HCT116 (cell line): Measurements from ENCODE around the gene MECP2. TPM values are rescaled to one million over a fixed set of nuclear protein-coding genes. Genes with fewer than 3 reads are reported as not detected.

Source experiments
- ATAC-seq: fragments of 200-7000 bp; cut with Tn5 transposase; 2 replicates; pipeline ENCODE4 v1.9.1; 2020; ENCODE audit warnings: mild to moderate bottlenecking, moderate library complexity
- BruUV-seq: library from RNA; stranded (reverse); fragments of 400-500 nt; replicated peaks from 2 replicates; lab custom pipeline; 2021; lab: Mats Ljungman, UMichigan
- CTCF ChIA-PET: fragments of 300-600 bp; sonication (Branson Sonifier 250); formaldehyde crosslinking; loops from one replicate; lab custom pipeline; 2021; ENCODE audit warnings: antibody characterized with exemption; lab: Charles Lee
- POLR2A ChIA-PET: fragments of 300-600, 350-600 bp; sonication (Branson Sonifier 250); formaldehyde crosslinking; loops from one replicate; lab custom pipeline; 2021; ENCODE audit warnings: antibody characterized with exemption; lab: Charles Lee
- RAD21 ChIA-PET, 2 experiments: fragments of 300-600 bp; sonication (Branson Sonifier 250); formaldehyde crosslinking; loops; one replicate each; lab custom pipeline; 2023; ENCODE audit warnings: low total read pairs in 2 of 2; ENCODE audit not compliant: uncharacterized antibody in 2 of 2, unreplicated experiment in 2 of 2, low non-redundant PET in 1 of 2; lab: Charles Lee
- DNase-seq: peaks from one replicate; pipeline ENCODE4 v3.0.0-alpha.2; 2010; ENCODE audit warnings: low read depth, low spot score
- H2AFZ ChIP-seq: fragments of 200-600 bp; shearing (Covaris generic), sonication (generic); 2 replicates; pipeline ENCODE4 v1.6.1; 2017; ENCODE audit warnings: low read depth, mixed run types, mixed read lengths, antibody characterized with exemption, low read length; ENCODE audit not compliant: poor library complexity, severe bottlenecking
- H3K27ac ChIP-seq: 2 replicates; pipeline ENCODE4 v1.5.1; 2012; ENCODE audit warnings: low read depth, low read length
- H3K27me3 ChIP-seq: fragments of 200-600 bp; sonication (generic); 2 replicates; pipeline ENCODE4 v1.6.1; 2016; ENCODE audit warnings: mixed run types, low read length, mixed read lengths; ENCODE audit not compliant: insufficient read depth
- H3K36me3 ChIP-seq, 2 experiments: fragments of 200-500 bp in 1 of 2; fragments of 200-600 bp in 1 of 2; sonication (Bioruptor generic) in 1 of 2; sonication (generic) in 1 of 2; 2 replicates each; pipeline versions ENCODE4 v1.5.1 to v1.6.1; 2014 to 2016; ENCODE audit warnings: low read length in 2 of 2, inconsistent platforms in 1 of 2, mixed read lengths in 1 of 2, mixed run types in 1 of 2; ENCODE audit not compliant: insufficient read depth in 2 of 2, control insufficient read depth in 1 of 2
- H3K4me1 ChIP-seq, 2 experiments: fragments of 200-600 bp in 1 of 2; sonication (generic) in 1 of 2; 2 replicates each; pipeline versions ENCODE4 v1.5.1 to v1.6.1; 2012 to 2017; ENCODE audit warnings: low read length in 2 of 2, inconsistent platforms in 1 of 2, mild to moderate bottlenecking in 1 of 2, mixed read lengths in 1 of 2, mixed run types in 1 of 2, moderate library complexity in 1 of 2; ENCODE audit not compliant: insufficient read depth in 2 of 2, control insufficient read depth in 1 of 2
- H3K4me2 ChIP-seq: fragments of 200-600 bp; sonication (generic); 2 replicates; pipeline ENCODE4 v1.6.1; 2017; ENCODE audit warnings: mixed run types, low read length, mixed read lengths
- H3K4me3 ChIP-seq, 2 experiments: fragments of 200-600 bp in 1 of 2; sonication (generic) in 1 of 2; replicated peaks in 1 of 2; 2 replicates each; pipeline ENCODE4 v1.5.1; 2011 to 2016; ENCODE audit warnings: low read length in 2 of 2, control low read depth in 1 of 2, low read depth in 1 of 2, mild to moderate bottlenecking in 1 of 2, mixed read lengths in 1 of 2, mixed run types in 1 of 2
- H3K79me2 ChIP-seq: fragments of 200-600 bp; sonication (generic); 2 replicates; pipeline ENCODE4 v1.6.1; 2017; ENCODE audit warnings: mild to moderate bottlenecking, mixed run types, low read length, moderate library complexity, mixed read lengths; ENCODE audit not compliant: insufficient read depth
- H3K9ac ChIP-seq: fragments of 200-600 bp; sonication (generic); 2 replicates; pipeline ENCODE4 v1.6.1; 2016; ENCODE audit warnings: low read length, mixed read lengths
- H3K9me2 ChIP-seq: fragments of 200-600 bp; sonication (generic), shearing (Covaris generic); 2 replicates; pipeline ENCODE4 v1.6.1; 2017; ENCODE audit warnings: mixed run types, mild to moderate bottlenecking, moderate library complexity; ENCODE audit not compliant: insufficient read depth
- H3K9me3 ChIP-seq, 2 experiments: fragments of 200-500 bp in 1 of 2; fragments of 200-600 bp in 1 of 2; sonication (Bioruptor generic) in 1 of 2; sonication (generic) in 1 of 2; 2 replicates each; pipeline ENCODE4 v1.6.1; 2014 to 2017; ENCODE audit warnings: low read length in 2 of 2, mixed read lengths in 2 of 2, inconsistent platforms in 1 of 2, low read depth in 1 of 2, mild to moderate bottlenecking in 1 of 2, mixed run types in 1 of 2, moderate library complexity in 1 of 2; ENCODE audit not compliant: control insufficient read depth in 1 of 2, insufficient read depth in 1 of 2
- H4K20me1 ChIP-seq: fragments of 200-600 bp; sonication (generic), shearing (Covaris generic); 2 replicates; pipeline ENCODE4 v1.6.1; 2017; ENCODE audit warnings: mixed run types, mild to moderate bottlenecking, moderate library complexity; ENCODE audit not compliant: insufficient read depth
- ATF3 ChIP-seq: IDR thresholded peaks from 2 replicates; pipeline ENCODE4 v1.6.1; 2012
- CBX3 ChIP-seq: IDR thresholded peaks from 2 replicates; pipeline ENCODE4 v1.6.1; 2012; ENCODE audit warnings: low read depth
- CTCF ChIP-seq, 3 experiments: fragments of 200-600 bp in 1 of 3; sonication (generic) in 1 of 3; IDR thresholded peaks in 2 of 3; conservative IDR thresholded peaks in 1 of 3; 2 replicates each; pipeline ENCODE4 v1.5.1; 2012 to 2017; ENCODE audit warnings: low read depth in 2 of 3, low read length in 2 of 3, antibody characterized with exemption in 1 of 3, borderline replicate concordance in 1 of 3, control low read depth in 1 of 3, mild to moderate bottlenecking in 1 of 3, mixed read lengths in 1 of 3, mixed run types in 1 of 3, moderate library complexity in 1 of 3; ENCODE audit not compliant: insufficient read depth in 1 of 3
- EGR1 ChIP-seq: IDR thresholded peaks from 2 replicates; pipeline ENCODE4 v1.6.1; 2012; ENCODE audit warnings: low read depth
- ELF1 ChIP-seq: IDR thresholded peaks from 2 replicates; pipeline ENCODE4 v1.6.1; 2012; ENCODE audit warnings: low read depth, borderline replicate concordance
- EZH2 ChIP-seq: fragments of 200-600 bp; sonication (generic); IDR thresholded peaks from 2 replicates; pipeline ENCODE4 v1.6.1; 2017; ENCODE audit warnings: antibody characterized with exemption, mixed run types
- EZH2phosphoT487 ChIP-seq: fragments of 200-600 bp; IDR thresholded peaks from 2 replicates; pipeline ENCODE4 v1.6.1; 2018; ENCODE audit warnings: antibody characterized with exemption, borderline replicate concordance
- FOSL1 ChIP-seq: IDR thresholded peaks from 2 replicates; pipeline ENCODE4 v1.6.1; 2012; ENCODE audit warnings: low read depth
- JUND ChIP-seq: IDR thresholded peaks from 2 replicates; pipeline ENCODE4 v1.6.1; 2012
- MAX ChIP-seq: IDR thresholded peaks from 2 replicates; pipeline ENCODE4 v1.6.1; 2012
- POLR2A ChIP-seq: IDR thresholded peaks from 2 replicates; pipeline ENCODE4 v1.7.0; 2011; ENCODE audit warnings: borderline replicate concordance; ENCODE audit not compliant: insufficient read depth, insufficient read length; ENCODE audit errors: extremely low read depth
- POLR2AphosphoS5 ChIP-seq: IDR thresholded peaks from 2 replicates; pipeline ENCODE4 v1.6.1; 2011; ENCODE audit warnings: mild to moderate bottlenecking, low read depth, low read length, moderate library complexity
- SIN3A ChIP-seq: IDR thresholded peaks from 2 replicates; pipeline ENCODE4 v1.6.1; 2012; ENCODE audit warnings: low read depth
- SP1 ChIP-seq: IDR thresholded peaks from 2 replicates; pipeline ENCODE4 v1.6.1; 2012; ENCODE audit warnings: low read depth
- SRF ChIP-seq: IDR thresholded peaks from 2 replicates; pipeline ENCODE4 v1.6.1; 2012; ENCODE audit warnings: low read depth
- TCF7L2 ChIP-seq: IDR thresholded peaks from 2 replicates; pipeline ENCODE4 v1.7.0; 2011; ENCODE audit warnings: borderline replicate concordance, inconsistent platforms; ENCODE audit not compliant: insufficient read depth, insufficient read length; ENCODE audit errors: extremely low read depth
- YY1 ChIP-seq: IDR thresholded peaks from 2 replicates; pipeline ENCODE4 v1.6.1; 2011; ENCODE audit warnings: low read length, low read depth, moderate library complexity, mild to moderate bottlenecking; ENCODE audit not compliant: insufficient replicate concordance; ENCODE audit errors: extremely low read depth
- ZFX ChIP-seq: fragments of 450-650 bp; IDR thresholded peaks from 2 replicates; pipeline ENCODE4 v1.6.1; 2017
- intact Hi-C: fragments of 100-400 bp; cut with micrococcal nuclease; formaldehyde crosslinking; loops from 2 replicates; pipeline ENCODE4 v1.10.0; 2022
- total RNA-seq: library from RNA; stranded (reverse); gene quantifications from one replicate; pipeline ENCODE4 v1.2.1, GENCODE V29; 2021; ENCODE audit not compliant: unreplicated experiment

Gene MECP2
- total RNA-seq, 1 experiment from 2014 or later: 32.4 TPM

- POLR2A ChIA-PET: no interaction called here
- Histone ChIP-seq H4K20me1 (no peaks in the 10 kb centered on the region), H3K27me3 (no peaks in the 10 kb centered on the region), H3K79me2 (peaks cover 27% of the 10 kb centered on the region), H3K4me3 (no peak overlapping the region), H3K9me2 (no peaks in the 10 kb centered on the region), H3K4me2 (no peak overlapping the region), H3K4me1 (no peaks in the 10 kb centered on the region), H3K36me3 (no peaks in the 10 kb centered on the region; a peak in 1 of 4 replicates), H3K27ac (no peak overlapping the region), H3K9ac (no peak overlapping the region), H3K9me3 (no peaks in the 10 kb centered on the region), H2AFZ (no peak overlapping the region)
- BruUV-seq: no TSS peak
- CTCF ChIA-PET: no interaction called here
- TF ChIP-seq ELF1 (no peak), CBX3 (no peak), SIN3A (no peak), TCF7L2 (no peak), ZFX (no peak), MAX (no peak), EZH2phosphoT487 (no peak), CTCF (IDR thresholded peaks at IDR 0.05 in 2 of 3, conservative IDR thresholded peaks at IDR 0.05 in 1 of 3; ENCODE audit: borderline replicate concordance in 1 of 3, insufficient read depth in 1 of 3, low read depth in 2 of 3, low read length in 2 of 3) (no peak), EZH2 (no peak), JUND (no peak), FOSL1 (no peak), SRF (no peak), POLR2A (no peak), POLR2AphosphoS5 (no peak), ATF3 (no peak), EGR1 (no peak), YY1 (no peak), SP1 (no peak)
- intact Hi-C loops: no loop called here
- no peak for ATAC-seq
- RAD21 ChIA-PET: no interaction called here
- no peak for DNase-seq
Measured at GRCh38 chrX:154040863-154041262, 56.7 kb downstream of the MECP2 start.
